ENCODE measurements around the gene PLEKHG1.

PLEKHG1 gene

DNA sequence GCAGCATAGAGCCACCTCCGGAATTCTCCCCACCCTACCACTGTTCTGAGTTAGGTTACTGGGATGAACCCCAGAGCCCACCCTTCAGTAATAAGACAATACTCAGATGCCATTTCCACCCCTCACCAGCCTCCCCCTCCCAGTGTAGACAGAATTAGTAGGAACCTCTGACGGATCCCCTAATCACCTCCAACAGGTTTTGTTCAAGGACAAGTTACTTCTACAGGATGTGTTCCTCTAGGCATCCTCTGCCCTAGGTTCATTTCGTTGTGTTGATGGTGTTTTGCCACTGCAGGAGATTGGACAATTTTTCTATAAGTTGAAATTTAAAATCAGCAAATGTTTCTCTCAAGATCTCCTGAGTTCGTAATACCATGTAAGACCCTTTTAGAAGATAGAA lies 22.8 kb downstream of the PLEKHG1 start:
- DNase-seq: no peak

DNA sequence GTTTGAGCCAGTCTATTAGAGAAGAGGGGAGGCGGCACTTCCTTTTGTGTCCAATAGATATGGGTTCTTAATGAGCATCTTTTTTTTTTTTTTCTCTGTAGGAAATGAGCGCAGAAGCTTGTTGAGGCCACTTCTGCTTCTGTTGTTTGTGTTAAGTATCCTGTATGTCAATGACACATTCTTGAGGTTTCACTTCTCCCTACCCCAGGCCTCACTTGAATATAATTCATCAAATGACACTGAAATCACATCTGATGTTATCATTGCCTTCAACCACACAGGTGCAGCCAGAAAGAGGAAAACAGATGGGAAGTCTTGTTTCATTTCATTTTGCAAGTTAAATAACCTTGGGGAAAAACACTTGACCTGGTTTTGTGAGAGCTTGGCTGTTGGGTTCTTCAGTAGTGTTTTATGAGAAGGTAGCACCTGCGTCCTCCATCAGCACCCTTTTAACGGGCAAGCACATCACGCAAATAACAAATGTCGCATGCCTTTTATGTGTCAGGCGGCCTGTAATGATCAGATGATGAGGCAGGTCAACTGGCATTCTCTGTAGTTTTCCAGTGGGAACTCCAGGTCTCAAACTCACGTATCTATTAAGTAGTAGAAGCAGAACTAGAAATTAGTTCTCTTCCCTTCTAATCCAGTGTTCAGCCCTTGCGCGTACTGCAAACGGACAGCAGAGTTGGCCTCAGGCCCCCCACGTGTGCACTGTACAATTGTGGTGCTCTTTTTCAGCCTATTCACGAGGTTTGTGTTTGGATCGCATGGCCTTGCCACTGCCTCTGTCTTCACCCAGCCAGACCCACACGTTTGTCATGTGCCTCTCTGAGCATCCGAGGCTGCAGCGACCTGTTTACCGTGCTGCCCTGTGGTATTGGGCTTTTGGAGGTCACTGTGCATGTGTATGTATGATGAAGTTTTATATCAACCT lies 23.5 kb downstream of the PLEKHG1 start:
- DNase-seq: peak; percentile 39

DNA sequence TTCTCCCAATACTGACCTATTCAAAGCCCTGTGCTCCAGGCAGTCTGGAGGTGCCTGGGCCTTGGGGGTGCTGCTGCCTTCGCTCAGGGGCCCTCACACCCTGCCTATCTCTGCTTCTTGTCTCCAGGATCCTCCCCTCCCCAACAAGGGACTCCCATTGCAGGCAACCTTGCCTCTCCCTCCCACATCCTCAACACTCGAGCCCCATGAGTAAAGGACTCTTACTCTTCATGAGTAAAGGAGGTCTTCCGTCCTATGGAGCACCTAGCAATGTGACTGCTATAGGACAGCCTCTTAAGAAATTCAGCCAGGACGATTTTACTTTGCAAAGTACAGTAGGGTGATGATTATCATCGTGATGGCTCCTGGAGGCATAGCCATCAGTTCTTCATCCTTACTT lies 24.5 kb downstream of the PLEKHG1 start:
- no peak for DNase-seq

DNA sequence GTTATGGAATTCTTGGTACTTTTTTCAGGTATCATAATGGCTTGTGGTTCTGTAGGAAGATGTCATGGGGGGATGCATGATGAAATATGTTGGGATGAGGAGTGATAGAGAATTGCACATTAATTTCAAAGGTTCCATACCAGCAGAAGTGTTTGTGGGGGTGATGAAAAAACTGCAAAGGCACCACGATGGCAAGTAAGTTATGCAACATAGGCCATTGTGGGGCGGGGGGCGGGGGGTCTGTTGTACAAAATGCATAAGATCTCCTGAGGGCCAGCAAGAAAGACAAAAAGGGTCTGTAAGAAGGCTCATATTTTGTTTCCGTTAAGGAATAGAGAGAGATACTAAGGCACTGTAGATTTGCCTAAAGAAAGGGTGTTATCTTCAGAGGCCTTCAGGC lies 26.2 kb downstream of the PLEKHG1 start:
- DNase-seq: no peak

DNA sequence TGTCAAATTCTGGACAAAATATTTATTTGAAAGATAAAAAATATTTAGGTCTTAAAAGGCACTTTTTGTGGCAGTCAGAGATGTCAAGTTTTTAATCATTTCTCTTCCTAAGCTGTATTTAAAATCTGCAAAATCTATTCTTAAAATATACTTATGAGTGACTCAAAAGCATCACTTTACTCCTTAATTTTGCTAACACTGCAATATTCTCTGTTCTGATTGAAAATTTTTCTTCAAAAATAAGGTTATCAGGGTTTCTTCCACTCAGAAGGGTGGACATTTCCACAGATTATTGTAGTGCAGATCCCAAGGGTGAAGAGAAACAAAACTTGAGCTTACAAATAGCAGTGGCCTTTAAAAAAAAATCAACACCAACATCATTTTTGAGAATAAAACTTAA lies 27.5 kb downstream of the PLEKHG1 start:
- no peak for DNase-seq

DNA sequence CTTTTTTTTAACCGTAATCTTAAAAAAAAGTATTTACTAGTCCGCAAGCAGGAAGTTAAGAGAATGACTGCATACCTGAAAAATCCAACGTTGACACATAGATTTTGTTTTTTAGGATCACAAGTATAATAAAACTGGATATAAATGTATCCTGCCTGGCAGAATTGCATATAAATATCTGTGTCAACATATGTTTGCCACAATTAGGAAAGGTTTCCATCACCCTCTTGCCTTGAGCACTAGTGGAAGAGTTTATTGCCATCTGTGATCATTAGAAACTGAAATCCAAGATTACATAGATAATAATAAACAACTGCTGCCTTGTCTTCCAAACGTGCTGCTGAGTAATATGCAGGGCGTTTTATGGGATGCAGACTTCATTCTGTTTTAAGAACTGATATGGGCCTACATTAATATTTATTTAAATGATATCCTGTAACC lies 27.9 kb downstream of the PLEKHG1 start:
- DNase-seq: no peak

DNA sequence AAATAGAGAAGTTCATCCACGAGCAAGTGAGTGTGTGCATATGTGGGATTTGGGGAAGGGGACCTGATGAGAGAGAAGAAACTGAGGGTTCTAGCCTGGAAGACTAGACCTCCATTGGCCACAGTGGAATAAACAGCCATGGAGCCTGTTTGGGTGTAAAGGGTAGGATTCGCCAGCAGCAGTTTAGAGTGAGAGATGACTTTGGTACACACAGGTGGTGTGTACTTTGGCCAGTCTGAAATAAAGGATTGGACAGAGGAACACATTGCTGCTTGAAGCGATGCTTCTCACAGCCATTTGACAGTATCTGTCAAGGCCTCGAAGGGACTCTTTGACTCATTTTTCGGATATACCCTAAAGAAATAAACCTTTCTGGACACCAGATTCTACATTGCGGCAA lies 29.2 kb downstream of the PLEKHG1 start:
- DNase-seq: no peak

DNA sequence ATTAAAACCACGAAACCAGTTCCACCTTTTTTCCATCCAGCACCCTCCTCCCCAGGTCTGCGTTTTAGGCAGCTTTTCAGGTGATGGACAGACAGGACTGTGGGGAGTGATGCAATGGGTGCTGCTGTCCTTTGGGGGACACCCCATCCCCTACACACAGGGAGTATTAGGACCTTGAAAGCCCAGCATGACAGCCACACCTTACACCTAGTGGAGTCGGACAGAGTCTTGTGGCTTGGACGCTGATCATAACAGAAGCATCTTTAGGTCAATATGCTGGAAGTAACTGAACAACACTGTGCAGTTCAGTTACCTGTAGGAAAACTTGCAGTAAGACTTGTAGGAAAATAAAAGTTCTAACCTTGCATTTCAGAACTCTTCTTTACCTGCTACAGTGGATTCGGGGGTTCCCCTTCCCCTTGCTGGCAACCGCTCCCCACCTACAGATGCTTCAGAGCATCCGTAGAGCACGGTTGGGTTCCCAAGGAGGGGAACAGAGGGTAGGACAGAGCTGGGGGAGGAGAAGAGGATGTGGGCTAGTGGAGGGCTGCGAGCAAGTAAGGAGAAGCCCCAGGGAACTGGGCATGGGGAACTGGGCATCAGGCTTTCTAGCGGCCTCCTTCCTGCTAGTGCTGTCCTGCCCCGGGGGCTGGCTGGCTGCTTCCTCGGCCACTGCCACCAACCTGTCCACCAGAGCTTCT lies 31.7 kb downstream of the PLEKHG1 start:
- DNase-seq: no peak

DNA sequence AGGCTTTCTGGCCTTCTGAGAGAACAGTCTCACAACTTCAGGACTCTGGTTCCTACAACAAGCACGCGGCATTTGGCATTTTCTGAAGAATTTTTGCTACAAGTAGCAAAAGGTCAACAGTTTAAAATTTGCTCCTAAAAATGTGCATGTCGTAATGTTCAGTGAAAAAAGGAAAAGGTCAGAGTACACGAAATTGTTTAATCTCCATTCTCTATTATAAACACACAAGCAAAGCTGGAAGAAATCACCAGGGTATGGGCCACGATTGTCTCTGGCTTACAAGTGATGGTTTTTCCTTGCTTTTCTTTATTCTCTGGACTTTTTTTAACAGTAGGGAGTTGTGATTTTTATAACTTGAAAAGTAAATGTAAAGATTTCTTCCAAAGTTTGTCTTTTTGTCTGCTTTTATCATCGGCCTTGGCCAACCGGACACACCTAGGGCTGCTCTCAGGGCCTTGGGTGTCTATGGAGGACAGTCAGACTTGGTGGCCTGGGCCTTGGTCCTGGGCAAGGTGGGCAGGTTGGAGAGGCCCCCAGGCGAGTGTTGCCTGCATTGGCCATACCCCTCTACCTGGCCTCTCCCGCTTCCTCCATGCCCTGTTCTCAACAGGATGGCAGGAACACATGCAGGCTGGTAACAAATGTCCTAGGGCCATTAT lies 32.4 kb downstream of the PLEKHG1 start:
- DNase-seq: no peak

DNA sequence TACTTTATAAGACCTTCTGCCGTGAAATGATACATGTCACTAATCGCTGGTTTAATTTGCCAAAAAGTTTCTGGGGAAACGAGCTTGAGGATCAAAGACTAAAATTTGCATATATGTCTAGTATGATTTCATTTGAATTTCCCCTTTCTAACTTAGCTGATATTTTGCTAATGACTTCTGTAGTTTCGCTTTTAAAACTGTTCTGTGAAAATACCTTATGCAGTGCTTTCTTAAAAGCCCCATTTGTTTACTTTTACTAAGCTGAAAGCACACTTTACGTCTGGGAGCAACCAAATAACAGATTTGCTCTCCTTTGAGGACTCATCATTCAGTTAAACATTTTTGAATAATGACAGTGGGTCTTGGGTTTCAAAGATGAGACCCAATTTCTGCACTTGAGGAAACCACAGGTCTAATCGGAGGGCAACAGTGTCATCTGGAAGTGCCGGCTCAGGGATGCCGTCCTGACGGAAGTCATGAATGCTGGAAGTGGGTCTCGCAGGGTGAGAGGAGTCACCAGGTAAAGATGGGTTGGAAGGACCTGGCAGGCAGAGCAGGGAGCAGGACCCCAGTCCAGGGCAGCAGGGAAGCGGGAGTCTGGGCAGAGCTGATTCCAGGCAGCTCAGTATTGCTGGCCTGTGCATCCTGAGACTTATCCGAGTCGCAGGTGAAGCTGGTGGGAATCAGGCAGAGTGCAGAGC lies 33.2 kb downstream of the PLEKHG1 start:
- DNase-seq: no peak

DNA sequence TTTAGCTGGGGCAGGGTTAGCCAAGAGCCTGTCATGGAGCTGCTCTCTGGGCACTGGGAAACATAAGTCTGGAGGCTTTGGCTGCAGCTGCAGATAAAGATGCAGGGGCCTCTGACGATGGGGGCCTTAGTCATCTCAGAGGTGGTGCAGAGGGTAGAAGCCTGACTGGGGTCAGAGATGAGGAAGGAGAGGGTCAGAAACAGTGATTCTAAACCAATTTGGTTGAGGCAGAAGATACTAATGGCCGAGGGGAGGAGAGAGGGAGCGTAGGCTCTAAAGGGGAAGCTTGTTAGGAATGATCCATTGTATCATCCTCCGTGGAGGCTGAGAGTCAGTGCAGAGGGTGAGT lies 33.8 kb downstream of the PLEKHG1 start:
- DNase-seq: no peak

DNA sequence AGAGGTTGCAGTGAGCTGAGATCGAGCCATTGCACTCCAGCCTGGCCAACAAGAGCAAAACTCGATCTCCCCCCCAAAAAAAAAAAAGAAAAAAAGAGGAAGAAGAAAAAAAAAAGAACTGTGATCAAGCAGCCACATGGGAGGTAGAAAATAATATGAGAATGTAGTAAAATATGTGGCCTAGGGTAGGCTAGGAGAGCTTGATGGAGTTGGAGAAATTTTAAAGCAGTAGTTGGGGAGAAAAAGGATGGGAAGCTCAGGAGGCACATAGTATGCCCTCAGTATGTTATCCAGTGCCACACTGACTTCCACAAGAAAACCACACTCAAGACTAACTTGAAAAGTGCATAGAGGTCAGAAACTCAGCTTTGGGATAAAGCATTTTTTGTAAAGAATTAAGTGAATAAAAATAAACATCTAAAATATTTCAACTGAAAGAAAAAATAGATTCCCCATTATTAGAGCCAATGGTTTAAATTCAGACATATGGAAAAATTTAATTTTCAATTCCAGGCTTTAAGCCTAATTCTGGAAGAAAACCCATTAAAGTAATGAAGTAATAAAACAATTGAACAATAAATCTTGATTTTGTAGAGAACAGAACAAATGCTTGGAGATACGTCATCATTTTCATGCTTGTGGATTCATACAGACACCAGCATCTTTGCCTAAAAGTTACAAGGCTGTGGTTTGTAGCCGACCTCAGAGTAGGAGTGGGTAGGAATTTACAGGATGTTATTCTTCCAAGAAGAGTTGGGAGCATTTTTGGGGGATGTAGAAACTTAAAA lies 34.7 kb downstream of the PLEKHG1 start:
- no peak for DNase-seq

DNA sequence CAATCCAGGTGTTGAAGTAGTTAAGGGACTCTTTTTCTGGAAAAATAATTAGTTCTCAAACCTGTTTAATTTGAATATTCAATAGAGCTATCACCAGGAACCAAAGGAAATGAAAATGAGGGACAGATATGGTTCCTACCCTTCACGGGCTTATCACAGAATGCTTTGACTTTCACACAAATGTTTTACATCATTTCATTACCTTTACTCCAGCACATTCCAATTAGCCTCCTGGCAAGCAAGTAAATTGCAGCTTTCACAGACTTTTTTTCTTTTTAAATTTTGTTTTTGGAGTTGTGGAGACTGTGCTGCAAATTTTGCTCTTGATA lies 35.2 kb downstream of the PLEKHG1 start:
- peak; percentile 43 for DNase-seq

DNA sequence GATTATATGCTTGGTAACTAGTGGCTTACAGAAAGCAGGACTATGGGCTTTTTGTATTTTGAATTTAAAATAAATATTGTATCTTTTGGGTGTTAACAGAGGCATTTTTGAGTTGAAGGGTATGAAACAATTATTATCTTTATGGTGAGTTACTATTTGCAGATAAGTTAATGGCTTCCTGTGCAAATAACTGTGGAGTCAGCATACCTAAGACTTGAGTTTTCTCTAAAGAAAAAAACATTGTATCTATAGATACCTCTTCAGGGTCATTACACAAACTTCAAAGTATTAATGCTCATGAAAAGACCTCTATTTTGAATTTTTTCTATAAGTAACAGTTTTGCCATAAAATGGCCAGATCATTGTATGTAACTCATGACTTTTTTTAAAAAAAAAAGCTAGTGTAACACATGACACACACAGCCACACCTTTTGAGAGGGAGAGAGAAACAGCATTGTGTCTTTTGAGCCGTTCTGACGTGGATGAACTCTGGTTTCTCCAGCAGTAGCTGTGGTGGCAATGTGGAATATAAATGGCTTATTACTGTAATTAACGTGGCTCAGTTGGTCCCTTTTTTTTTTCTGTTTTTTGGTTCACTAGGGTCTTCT lies 36.3 kb downstream of the PLEKHG1 start:
- DNase-seq: no peak

DNA sequence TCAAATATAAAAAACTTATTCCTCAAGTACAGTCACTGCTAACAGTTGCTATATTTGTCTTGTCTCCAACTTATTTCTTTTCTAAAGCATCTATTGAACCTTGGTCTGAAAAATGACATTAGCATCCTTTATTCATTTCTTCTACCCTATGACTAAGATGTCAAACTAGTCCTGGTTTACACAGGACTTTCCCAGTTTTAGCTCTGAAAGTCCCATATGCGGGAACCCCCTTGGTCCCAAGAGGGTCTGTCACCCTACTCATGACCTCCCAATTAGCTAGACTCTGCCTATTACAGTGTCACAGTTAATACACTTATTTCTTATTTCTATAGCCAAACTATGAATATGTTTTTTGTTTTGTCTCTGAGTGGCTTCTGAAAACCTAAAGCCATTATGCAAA lies 37.1 kb downstream of the PLEKHG1 start:
- no peak for DNase-seq

DNA sequence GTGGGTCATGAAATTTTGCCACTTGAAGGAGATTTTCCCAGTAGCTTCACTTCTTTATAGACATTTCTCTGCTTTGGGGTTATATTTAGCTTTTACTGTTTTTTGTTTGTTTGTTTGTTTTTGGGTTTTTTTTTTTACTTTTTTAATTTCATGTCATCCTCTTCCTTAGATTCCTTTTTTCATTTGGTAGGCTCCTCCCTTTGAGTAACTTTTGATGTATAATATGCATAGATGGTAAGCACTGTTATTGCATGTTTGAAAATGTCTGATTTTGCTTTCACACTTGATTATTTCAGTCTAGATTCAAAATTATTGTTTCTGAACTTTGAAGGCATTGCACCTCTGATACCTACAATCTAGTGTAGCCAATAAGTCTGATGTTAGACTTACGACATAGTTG lies 37.6 kb downstream of the PLEKHG1 start:
- DNase-seq: no peak

DNA sequence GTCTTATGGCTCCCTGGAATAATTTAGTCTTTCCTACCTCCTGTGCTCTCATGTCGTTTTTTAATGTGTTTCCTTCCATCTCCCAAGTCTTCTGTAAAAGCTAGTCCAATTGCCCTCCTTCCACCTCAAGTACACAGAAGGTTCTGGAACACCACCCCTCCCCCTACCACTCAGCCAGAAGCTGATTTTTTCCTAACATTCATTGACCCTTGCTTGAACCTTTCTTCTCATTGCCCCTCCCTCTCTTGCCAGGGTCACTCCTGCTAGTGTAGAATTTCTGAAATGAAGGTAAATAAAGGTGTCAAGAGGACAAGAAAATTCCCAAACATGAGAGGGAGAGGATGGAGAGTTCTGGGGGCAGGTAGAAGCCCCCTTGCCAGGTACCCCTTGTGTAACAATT lies 38.6 kb downstream of the PLEKHG1 start:
- DNase-seq: no peak

DNA sequence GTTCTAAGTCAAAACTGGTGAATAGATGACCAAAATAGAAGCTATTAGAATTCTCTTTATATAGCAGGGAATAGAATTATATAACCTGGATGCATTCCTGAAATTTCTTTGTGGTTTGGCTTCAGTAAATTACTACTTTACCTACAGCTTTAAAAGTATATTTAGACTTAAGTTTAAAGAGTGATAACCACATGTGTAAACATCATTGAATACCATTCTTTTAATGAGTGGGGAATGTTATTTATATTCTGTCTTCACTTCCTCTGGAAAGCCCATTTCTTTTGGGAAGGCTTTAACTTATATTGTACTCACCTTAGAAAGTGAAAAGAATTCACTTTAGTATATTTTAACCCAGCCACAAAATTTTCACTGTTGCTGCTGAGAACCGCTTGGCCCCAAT lies 39.1 kb downstream of the PLEKHG1 start:
- no peak for DNase-seq

DNA sequence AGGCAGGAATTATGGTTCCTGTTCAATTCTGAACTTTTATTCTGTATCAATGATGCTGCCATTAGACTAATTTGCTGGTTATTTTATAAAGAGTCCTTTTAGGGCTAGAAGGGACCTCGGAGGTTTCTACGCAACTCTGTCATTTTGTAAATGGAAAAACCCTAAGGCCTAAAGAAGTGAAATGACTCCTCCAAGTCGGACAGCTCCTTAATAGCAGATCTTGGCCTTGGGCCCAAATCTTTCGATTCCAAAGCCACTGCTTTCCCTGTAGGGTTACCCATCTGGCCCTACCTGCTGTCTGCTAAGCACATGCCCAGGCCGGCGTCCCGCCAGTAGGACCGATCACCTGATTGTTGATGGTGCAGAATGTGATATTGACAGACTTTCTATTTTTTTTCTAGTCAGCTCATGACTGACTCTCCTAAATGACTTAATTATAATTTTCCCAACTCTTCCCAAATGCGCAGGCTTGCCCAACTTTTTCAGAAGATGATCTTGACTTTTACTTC lies 40.2 kb downstream of the PLEKHG1 start:
- no peak for DNase-seq

DNA sequence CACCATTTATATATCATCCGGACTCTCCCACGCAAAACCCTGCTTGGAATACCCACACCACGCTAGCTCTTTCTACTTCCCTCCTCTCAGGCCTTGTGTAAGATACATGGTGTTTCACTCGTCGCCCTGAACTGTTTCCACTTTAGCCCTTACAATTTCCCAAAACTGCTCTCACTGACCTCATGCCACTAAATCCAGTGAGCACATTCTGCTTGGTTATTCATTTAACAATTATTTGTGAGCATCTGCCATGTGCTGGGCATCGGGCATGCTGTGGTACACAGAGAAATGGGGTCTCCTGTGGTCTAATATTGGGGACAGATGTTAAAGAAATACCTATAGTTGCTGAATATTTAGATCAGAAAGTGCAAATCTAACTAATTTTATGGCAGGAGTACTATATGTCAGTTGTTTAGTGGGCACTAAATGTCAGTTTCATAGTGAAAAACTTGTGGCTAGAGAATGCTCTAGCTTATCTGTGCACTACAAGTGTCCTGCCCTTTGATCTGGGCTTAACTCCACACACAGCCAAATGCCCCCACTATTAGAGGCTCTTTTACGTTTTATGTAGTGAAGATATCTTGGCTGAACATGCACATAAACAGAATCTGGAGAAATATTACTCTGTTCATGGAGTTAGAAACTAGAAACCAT lies 41.0 kb downstream of the PLEKHG1 start:
- DNase-seq: no peak

DNA sequence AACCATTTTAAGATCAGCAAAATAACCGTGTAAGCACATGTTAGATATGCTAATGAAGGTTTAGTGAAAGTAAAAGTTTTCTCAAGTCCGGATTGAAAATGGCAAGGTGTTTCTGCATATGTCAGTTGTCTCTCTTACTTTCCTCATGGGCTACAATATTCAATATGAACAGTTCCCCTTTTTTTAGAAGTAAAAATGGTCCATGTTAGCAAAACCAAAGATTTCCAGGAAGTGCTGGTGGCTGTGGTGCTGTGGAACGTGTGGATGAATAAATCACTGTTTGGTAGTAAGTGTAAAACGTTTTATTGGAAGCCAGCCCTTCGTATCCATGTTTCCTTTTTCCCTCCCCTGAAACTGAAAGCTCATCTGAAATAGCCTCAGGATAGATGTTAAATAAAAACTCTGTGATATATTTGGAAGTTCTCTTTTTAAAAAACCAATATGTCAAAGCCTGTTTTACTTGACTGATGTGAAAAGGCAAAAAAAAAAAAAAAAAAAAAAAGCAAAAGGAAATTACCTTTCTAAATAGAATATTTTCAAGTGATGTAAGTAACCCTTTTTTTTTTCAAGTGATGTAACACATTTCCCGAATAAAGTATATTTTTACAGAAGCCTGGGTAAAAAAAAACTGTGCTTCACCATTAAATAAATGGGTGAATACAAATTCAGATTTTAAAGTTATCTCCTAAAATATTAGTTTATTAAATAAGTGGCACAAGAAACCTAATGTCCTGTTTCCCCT lies 41.9 kb downstream of the PLEKHG1 start:
- DNase-seq: no peak
